Stimulated activated CD8-positive, alpha-beta memory T cell treated with anti-CD3 and anti-CD28 coated beads, Interleukin-4, amount 100 ng/mL, for 24 hours (primary cell): ENCODE measurements around the gene SPTB.

Experiments used
- DNase-seq: peaks from one replicate; pipeline ENCODE4 v3.0.0-alpha.2; 2020; ENCODE audit warnings: low read depth

Gene SPTB

GRCh38 chr14:64765740-64766302, 113.9 kb downstream of the SPTB start:
- no peak for DNase-seq

GRCh38 chr14:64764641-64765520, 114.8 kb downstream of the SPTB start:
- peak; percentile 51 for DNase-seq

- no peak for DNase-seq
Measured at GRCh38 chr14:64763801-64764621, 115.7 kb downstream of the SPTB start.

GRCh38 chr14:64763085-64763782, 116.5 kb downstream of the SPTB start:
- no peak for DNase-seq

- peak; percentile 28 for DNase-seq
Measured at GRCh38 chr14:64762044-64763034, 117.4 kb downstream of the SPTB start.

- DNase-seq: no peak
Measured at GRCh38 chr14:64761441-64762043, 118.2 kb downstream of the SPTB start.

GRCh38 chr14:64760916-64761315, 118.8 kb downstream of the SPTB start:
- DNase-seq: no peak

- DNase-seq: peak; percentile 23
Measured at GRCh38 chr14:64760146-64760755, 119.5 kb downstream of the SPTB start.

- no peak for DNase-seq
Measured at GRCh38 chr14:64759555-64759938, 120.2 kb downstream of the SPTB start.

- DNase-seq: no peak
Measured at GRCh38 chr14:64758691-64759554, 120.8 kb downstream of the SPTB start.

GRCh38 chr14:64758025-64758521, 121.6 kb downstream of the SPTB start:
- no peak for DNase-seq

GRCh38 chr14:64757601-64758000, 122.1 kb downstream of the SPTB start:
- DNase-seq: no peak

GRCh38 chr14:64756712-64757111, 123.0 kb downstream of the SPTB start:
- DNase-seq: no peak

GRCh38 chr14:64755781-64756221, 123.9 kb downstream of the SPTB start:
- peak; percentile 17 for DNase-seq

GRCh38 chr14:64754685-64755084, 125.0 kb downstream of the SPTB start:
- DNase-seq: no peak

GRCh38 chr14:64753999-64754398, 125.7 kb downstream of the SPTB start:
- no peak for DNase-seq

- DNase-seq: no peak
Measured at GRCh38 chr14:64753374-64753773, 126.3 kb downstream of the SPTB start.

GRCh38 chr14:64752909-64753308, 126.8 kb downstream of the SPTB start:
- DNase-seq: no peak
